Neural progenitor cell (in vitro differentiated cells): ENCODE data around the gene GNL1.

Experiments used
- CTCF ChIP-seq: fragments of 200-600 bp; sonication (generic); IDR thresholded peaks from 2 replicates; pipeline ENCODE4 v1.5.1; 2017; ENCODE audit warnings: antibody characterized with exemption, mild to moderate bottlenecking
- EZH2 ChIP-seq: fragments of 200-600 bp; sonication (generic); IDR thresholded peaks from 2 replicates; pipeline ENCODE4 v1.6.1; 2017; ENCODE audit warnings: antibody characterized with exemption, mild to moderate bottlenecking, moderate library complexity

- TF ChIP-seq EZH2 = no peak
- no peak for TF ChIP-seq CTCF
These were observed 4.6 kb upstream of the GNL1 start for GRCh38 chr6:30560930-30561329.
